Lower leg skin (tissue), 4 donors: ENCODE results near the gene DAAM1. TPM values are rescaled to one million over a fixed set of nuclear protein-coding genes. Genes with fewer than 3 reads are reported as not detected.

Experiments
- DNase-seq, 2 donors: peaks; one replicate each; pipeline ENCODE4 v3.0.0-alpha.2; 2019; ENCODE audit warnings: low spot score in 2 of 2
- H3K4me3 ChIP-seq: fragments of 200-600 bp; sonication (generic); 2 replicates; pipeline ENCODE4 v1.5.1; 2017; ENCODE audit warnings: mild to moderate bottlenecking, low read depth; ENCODE audit not compliant: poor library complexity, severe bottlenecking
- CTCF ChIP-seq, 3 donors: fragments of 450-650 bp; IDR thresholded peaks; one replicate each; pipeline ENCODE4 v1.5.1; 2016; ENCODE audit warnings: antibody characterized with exemption in 3 of 3, mild to moderate bottlenecking in 3 of 3, moderate library complexity in 2 of 3
- POLR2A ChIP-seq, 2 donors: fragments of 450-650 bp; IDR thresholded peaks; one replicate each; pipeline ENCODE4 v1.6.1; 2016 to 2017; ENCODE audit warnings: antibody characterized with exemption in 2 of 2, mild to moderate bottlenecking in 1 of 2, moderate library complexity in 1 of 2
- WGBS, 2 donors: methylation state at CpG; one replicate each; pipeline ENCODE4 v1.1.5; 2018; 5-methylcytosine and 5-hydroxymethylcytosine counted together
- intact Hi-C: fragments of 100-400 bp; cut with DNase I; formaldehyde crosslinking; loops from one replicate; pipeline ENCODE4 v1.15.0; 2023; ENCODE audit warnings: low total_unique reads
- total RNA-seq, 4 donors: library from RNA; depleted of rRNA; stranded (reverse); fragments of >200 nt; gene quantifications; one replicate each; pipeline ENCODE4 v1.1.0, GENCODE V29; 2016

The DAAM1 gene
- total RNA-seq, 4 donors from 2014 or later: 155 to 194 (median 183) TPM

DNA sequence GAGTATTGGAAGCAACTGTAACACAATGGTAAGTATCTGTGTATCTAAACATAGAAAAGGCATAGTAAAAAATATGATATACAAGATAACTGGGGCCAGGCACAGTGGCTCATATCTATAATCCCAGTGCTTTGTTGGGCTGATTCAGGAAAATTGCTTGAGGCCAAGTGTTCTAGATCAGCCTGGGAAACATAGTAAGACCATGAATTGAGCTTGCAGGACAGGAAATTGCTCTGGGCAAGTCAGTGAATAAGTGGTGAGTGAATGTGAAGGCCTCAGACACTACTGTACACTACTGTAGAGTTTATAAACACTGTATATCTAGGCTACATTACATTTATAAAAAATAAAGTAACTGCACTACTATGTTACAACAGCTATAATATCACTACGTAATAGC is 201.5 kb downstream of the DAAM1 start:
- H3K4me3 ChIP-seq: no peak overlapping the region
- no peak for TF ChIP-seq POLR2A (IDR thresholded peaks at IDR 0.05)
- TF ChIP-seq CTCF (IDR thresholded peaks at IDR 0.05): no peak
- 95 to 100% methylated on average over 1 of the region's 1 CpG for WGBS, 2 donors
- intact Hi-C loops: no loop called here
- DNase-seq: no peak

GRCh38 chr14:59391388-59391787 is 202.9 kb downstream of the DAAM1 start:
- 97 to 98% methylated on average over 2 of the region's 2 CpGs for WGBS, 2 donors
- TF ChIP-seq POLR2A (IDR thresholded peaks at IDR 0.05): no peak
- TF ChIP-seq CTCF (IDR thresholded peaks at IDR 0.05): no peak
- DNase-seq: no peak
- H3K4me3 ChIP-seq: no peak overlapping the region
- intact Hi-C loops: no loop called here

DNA sequence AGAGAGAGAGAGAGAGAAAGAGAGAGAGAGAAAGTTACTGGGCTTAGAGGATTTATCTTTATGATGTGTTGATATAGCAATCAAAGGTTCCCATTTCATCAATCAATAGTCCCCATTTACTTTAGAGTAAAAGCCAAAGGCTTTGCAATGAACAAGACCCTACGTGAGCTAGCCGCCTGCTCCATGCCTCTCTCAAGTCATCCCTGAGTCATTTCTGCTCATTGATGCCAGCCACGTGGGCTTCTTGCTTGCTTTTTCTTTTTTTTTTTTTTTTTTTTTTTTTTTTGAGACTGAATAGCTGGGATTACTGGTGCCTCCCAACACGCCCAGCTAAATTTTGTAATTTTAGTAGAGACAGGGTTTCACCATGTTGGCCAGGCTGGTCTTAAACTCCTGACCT is 205.8 kb downstream of the DAAM1 start:
- TF ChIP-seq POLR2A (IDR thresholded peaks at IDR 0.05): no peak
- no peak for TF ChIP-seq CTCF (IDR thresholded peaks at IDR 0.05)
- intact Hi-C loops: no loop called here
- no peak overlapping the region for H3K4me3 ChIP-seq
- WGBS, 2 donors: 87 to 90% methylated on average over 4 of the region's 4 CpGs
- DNase-seq: no peak

- TF ChIP-seq POLR2A (IDR thresholded peaks at IDR 0.05): no peak
- no peak for TF ChIP-seq CTCF (IDR thresholded peaks at IDR 0.05)
- 70 to 76% methylated on average over 3 of the region's 3 CpGs for WGBS, 2 donors
- intact Hi-C loops: no loop called here
- H3K4me3 ChIP-seq: no peak overlapping the region
- no peak for DNase-seq
Measured at GRCh38 chr14:59395672-59396071, 207.2 kb downstream of the DAAM1 start.

GRCh38 chr14:59398841-59399240 is 210.4 kb downstream of the DAAM1 start:
- TF ChIP-seq CTCF (IDR thresholded peaks at IDR 0.05): no peak
- intact Hi-C loops: no loop called here
- WGBS, 2 donors: 68 to 71% methylated on average over 1 of the region's 1 CpG

DNA sequence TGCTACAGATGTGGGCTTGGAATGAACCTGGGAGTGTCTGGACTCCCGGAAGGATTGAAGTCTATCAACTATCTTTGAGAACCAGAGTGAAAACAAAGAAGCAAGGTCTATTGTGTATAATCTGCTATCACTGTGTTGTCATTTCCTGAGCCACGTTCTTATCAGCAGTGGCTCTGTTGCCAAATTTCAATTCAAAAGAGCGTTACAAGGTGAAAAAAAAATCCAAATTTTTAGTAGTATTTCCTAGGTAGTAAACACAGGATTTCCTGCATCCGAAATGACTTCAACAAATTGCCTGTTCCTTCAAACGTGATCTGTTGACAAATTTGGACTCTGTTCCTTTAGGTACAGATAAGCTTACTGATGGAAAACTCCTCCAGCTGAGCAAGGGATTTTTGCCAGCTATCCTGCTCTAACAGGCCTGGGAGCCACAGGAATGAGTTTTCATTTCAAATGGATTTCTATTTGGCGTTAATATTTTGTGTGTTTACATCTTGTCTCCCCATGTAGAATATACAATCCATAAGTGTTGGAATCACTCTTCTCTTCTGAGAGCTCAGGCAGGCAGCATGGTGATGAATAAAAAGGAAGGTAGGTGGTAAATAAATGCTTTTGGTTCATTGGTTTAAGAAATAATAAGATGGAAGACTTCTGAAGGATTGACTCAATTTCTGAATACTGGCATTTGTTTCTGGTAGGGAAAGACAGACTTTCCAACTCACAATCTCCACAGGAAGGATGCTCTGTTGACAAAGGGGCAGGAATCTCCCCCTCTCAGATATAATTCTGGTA is 218.2 kb downstream of the DAAM1 start:
- intact Hi-C loops: no loop called here
- 23 to 37% methylated on average over 6 of the region's 6 CpGs for WGBS, 2 donors
- DNase-seq: no peak
- TF ChIP-seq POLR2A (IDR thresholded peaks at IDR 0.05) (no peak), CTCF (IDR thresholded peaks at IDR 0.05) (no peak)
- no peak overlapping the region for H3K4me3 ChIP-seq

More at GRCh38 chr14:59398841-59399240, 210.4 kb downstream of the DAAM1 start:
- H3K4me3 ChIP-seq: no peak overlapping the region
- no peak for DNase-seq
